Epithelial cell of proximal tubule (primary cell): ENCODE measurements around the gene CEMIP2. TPM values are rescaled to one million over a fixed set of nuclear protein-coding genes. Genes with fewer than 3 reads are reported as not detected.

Experiments used
- DNase-seq: peaks from one replicate; pipeline ENCODE4 v3.0.0-alpha.2; 2011; ENCODE audit warnings: low read depth
- H3K4me3 ChIP-seq: 2 replicates; pipeline ENCODE4 v1.5.1; 2011; ENCODE audit warnings: low read depth, mild to moderate bottlenecking, low read length
- CTCF ChIP-seq: conservative IDR thresholded peaks from 2 replicates; pipeline ENCODE4 v1.5.1; 2012; ENCODE audit warnings: low read depth, mild to moderate bottlenecking, low read length
- total RNA-seq: library from RNA; depleted of rRNA; stranded (reverse); fragments of >200 nt; gene quantifications from 2 replicates; pipeline ENCODE4 v1.2.3, GENCODE V29; 2015

Gene CEMIP2
- total RNA-seq, 1 donor from 2014 or later: 58.8 TPM

- no peak for DNase-seq
- peak; percentile 44 for TF ChIP-seq CTCF
- H3K4me3 ChIP-seq: no peak overlapping the region
Measured at GRCh38 chr9:71683598-71684235, 84.6 kb downstream of the CEMIP2 start.

- TF ChIP-seq CTCF: no peak
- DNase-seq: no peak
- H3K4me3 ChIP-seq: no peak overlapping the region
Measured at GRCh38 chr9:71681708-71682272, 86.5 kb downstream of the CEMIP2 start.

GRCh38 chr9:71681104-71681707 lies 87.1 kb downstream of the CEMIP2 start:
- no peak for DNase-seq
- TF ChIP-seq CTCF: no peak
- H3K4me3 ChIP-seq: no peak overlapping the region

GRCh38 chr9:71680189-71680980 lies 87.9 kb downstream of the CEMIP2 start:
- peak; percentile 54 for DNase-seq
- TF ChIP-seq CTCF: no peak
- H3K4me3 ChIP-seq: no peak overlapping the region

GRCh38 chr9:71678999-71679398 lies 89.3 kb downstream of the CEMIP2 start:
- TF ChIP-seq CTCF: no peak
- H3K4me3 ChIP-seq: no peak overlapping the region
- DNase-seq: no peak

- TF ChIP-seq CTCF: no peak
Measured at GRCh38 chr9:71677209-71677608, 91.1 kb downstream of the CEMIP2 start.

More at GRCh38 chr9:71677209-71677608, 91.1 kb downstream of the CEMIP2 start:
- H3K4me3 ChIP-seq: no peak overlapping the region
- DNase-seq: no peak
